ENCODE measurements around the gene KAZN.

DNA sequence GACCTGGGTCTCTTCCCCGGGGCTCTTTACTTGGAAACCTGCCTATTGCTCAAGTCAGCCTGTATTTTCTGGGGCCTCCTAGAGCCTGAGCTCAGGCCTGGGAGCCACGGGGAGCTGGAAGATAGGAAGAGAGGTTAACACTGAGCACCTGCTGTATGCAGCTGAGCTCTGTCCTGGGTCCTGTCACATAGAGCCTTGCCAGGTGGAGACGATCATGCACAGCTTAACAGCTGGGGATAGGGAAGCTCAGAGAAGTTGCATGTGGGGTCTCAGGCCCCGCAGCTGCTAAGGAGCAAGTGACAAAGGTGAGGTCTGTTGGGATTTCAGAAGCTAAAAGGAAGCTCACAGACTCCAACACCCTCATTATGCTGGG lies 427.6 kb downstream of the KAZN start:
- TF ChIP-seq ZFP3 (CRISPR knock-in tag; IDR thresholded peaks at IDR 0.05) = no peak
- no peak for TF ChIP-seq RARB (CRISPR knock-in tag; IDR thresholded peaks at IDR 0.05)
- no peak for TF ChIP-seq TOX (CRISPR knock-in tag; IDR thresholded peaks at IDR 0.05; ENCODE audit: borderline replicate concordance)
- TF ChIP-seq ZFP30 (CRISPR knock-in tag; IDR thresholded peaks at IDR 0.05) = no peak
- TF ChIP-seq CREB5 (CRISPR knock-in tag; IDR thresholded peaks at IDR 0.05; ENCODE audit: low read depth) = no peak
- no peak for TF ChIP-seq OSR1 (CRISPR knock-in tag; IDR thresholded peaks at IDR 0.05)
- TF ChIP-seq ESRRG (CRISPR knock-in tag; IDR thresholded peaks at IDR 0.05) = no peak
- no peak for TF ChIP-seq PATZ1 (CRISPR knock-in tag; IDR thresholded peaks at IDR 0.05; ENCODE audit: borderline replicate concordance)
- TF ChIP-seq TSHZ2 (CRISPR knock-in tag; IDR thresholded peaks at IDR 0.05) = no peak
- TF ChIP-seq ARNTL (CRISPR knock-in tag; IDR thresholded peaks at IDR 0.05; ENCODE audit: borderline replicate concordance, low read depth) = no peak
- no peak for TF ChIP-seq ZNF565 (CRISPR knock-in tag; conservative IDR thresholded peaks at IDR 0.05; ENCODE audit: low read depth)
